AG04449 (cell line): ENCODE measurements around the gene RORB.
A peak's percentile ranks its signal among the peaks of the same experiment; 100 is the strongest.

ENCODE experiments used
- CTCF ChIA-PET: fragments of 350-600 bp; formaldehyde crosslinking; extraction: SDS; loops from one replicate; lab custom pipeline; 2021; ENCODE audit warnings: antibody characterized with exemption; lab: Yijun Ruan, JAX
- POLR2A ChIA-PET: fragments of 400-600, 350-600 bp; formaldehyde crosslinking; extraction: SDS; loops from one replicate; lab custom pipeline; 2020; ENCODE audit warnings: antibody characterized with exemption, inconsistent platforms; lab: Yijun Ruan, JAX
- DNase-seq: peaks from one replicate; pipeline ENCODE4 v3.0.0-alpha.2; 2010; ENCODE audit warnings: low read depth, low spot score
- H3K4me3 ChIP-seq: 2 replicates; pipeline ENCODE4 v1.5.1; 2011; ENCODE audit warnings: low read depth, mild to moderate bottlenecking, control low read depth, low read length
- TF ChIP-seq, protein P1 (sequence below): IDR thresholded peaks from one replicate; pipeline ENCODE4 v1.5.1; 2011; ENCODE audit warnings: mild to moderate bottlenecking, moderate library complexity, low read length, control low read depth, inconsistent platforms; ENCODE audit not compliant: insufficient read depth; ENCODE audit errors: missing control alignments

The RORB gene

DNA sequence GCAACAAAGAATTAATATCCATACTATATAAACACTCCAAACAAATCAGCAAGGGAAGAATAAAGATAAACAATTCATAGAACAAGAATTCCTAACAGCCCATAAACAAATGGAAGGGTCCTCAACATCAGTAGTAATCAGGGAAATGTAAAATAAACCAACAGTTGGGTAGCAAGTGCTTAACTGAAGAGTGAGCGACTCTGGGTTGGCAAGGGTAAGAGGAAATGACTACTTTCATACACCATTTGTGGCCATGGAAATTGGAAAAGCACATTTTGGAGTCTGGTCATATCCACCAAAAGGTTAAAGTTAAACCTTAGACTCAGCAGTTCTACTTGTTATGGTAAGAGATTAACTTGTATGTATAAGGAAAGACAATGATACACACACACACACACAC is 17.4 kb upstream of the RORB start:
- POLR2A ChIA-PET = no interaction called here
- TF ChIP-seq, protein P1, sequence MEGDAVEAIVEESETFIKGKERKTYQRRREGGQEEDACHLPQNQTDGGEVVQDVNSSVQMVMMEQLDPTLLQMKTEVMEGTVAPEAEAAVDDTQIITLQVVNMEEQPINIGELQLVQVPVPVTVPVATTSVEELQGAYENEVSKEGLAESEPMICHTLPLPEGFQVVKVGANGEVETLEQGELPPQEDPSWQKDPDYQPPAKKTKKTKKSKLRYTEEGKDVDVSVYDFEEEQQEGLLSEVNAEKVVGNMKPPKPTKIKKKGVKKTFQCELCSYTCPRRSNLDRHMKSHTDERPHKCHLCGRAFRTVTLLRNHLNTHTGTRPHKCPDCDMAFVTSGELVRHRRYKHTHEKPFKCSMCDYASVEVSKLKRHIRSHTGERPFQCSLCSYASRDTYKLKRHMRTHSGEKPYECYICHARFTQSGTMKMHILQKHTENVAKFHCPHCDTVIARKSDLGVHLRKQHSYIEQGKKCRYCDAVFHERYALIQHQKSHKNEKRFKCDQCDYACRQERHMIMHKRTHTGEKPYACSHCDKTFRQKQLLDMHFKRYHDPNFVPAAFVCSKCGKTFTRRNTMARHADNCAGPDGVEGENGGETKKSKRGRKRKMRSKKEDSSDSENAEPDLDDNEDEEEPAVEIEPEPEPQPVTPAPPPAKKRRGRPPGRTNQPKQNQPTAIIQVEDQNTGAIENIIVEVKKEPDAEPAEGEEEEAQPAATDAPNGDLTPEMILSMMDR = no peak
- no peak for DNase-seq
- no peak overlapping the region for H3K4me3 ChIP-seq
- CTCF ChIA-PET = no interaction called here

DNA sequence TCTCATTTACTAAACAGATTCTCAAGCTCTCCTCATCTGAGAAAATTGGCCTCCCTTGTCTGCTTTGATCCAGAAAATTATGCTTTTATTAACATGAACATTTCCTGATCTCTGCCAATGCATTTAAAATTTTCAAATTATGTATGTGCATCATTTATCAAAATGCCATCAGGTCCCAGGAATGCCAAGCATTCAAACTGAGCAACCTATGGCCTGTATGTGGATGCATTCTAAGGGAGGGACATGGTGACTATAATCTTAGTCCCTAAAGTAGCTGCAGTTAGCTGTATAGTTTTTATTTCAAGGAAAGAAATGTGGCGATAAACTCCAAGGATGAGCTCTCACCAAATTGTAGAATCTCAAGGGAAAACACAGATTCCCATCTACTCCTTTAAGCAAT is 9.7 kb upstream of the RORB start:
- no peak overlapping the region for H3K4me3 ChIP-seq
- DNase-seq = no peak
- CTCF ChIA-PET = no interaction called here
- TF ChIP-seq, protein P1 = no peak
- POLR2A ChIA-PET = no interaction called here

DNA sequence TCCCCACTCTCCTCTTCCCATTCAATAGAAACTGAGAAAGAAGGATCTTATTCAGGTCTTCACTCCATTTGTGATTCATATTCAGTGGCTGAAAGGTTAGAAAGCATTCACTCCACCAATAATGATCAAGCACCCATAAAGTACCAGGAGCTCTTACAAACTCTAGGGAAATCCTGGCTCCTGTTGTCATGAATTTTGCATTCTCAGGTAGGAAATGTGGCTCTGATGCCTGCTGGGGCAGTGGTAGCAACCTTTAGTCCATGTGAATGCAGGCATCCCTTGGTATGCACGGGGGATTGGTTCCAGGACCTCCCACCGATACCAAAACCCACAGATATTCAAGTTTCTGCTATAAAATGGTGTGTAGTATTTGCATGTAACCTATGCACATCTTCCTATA is 3.6 kb upstream of the RORB start:
- CTCF ChIA-PET = no interaction called here
- DNase-seq = no peak

DNA sequence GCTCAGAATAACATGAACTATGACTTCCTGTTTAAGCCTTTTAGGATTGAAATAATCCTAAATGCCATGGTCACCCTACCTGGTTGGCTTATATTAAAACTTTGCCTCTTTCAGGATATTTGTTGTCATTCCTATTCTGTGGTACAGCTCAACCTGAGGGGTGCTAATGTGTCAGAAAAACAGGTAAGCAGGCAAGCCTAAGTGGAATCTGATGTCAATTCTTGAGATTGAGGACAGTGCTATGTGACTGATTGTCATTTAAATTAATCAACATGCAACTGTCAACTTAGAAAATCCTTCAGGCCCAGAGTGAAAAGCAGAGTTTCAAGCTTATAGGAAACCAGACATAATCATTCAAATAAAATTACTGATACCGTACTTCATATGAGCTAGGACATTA is 2.6 kb upstream of the RORB start:
- CTCF ChIA-PET = no interaction called here
- H3K4me3 ChIP-seq = no peak overlapping the region
- TF ChIP-seq, protein P1 = no peak
- DNase-seq = no peak
- POLR2A ChIA-PET = no interaction called here

More for the DNA sequence above, 3.6 kb upstream of the RORB start:
- no peak overlapping the region for H3K4me3 ChIP-seq
- POLR2A ChIA-PET = no interaction called here
- TF ChIP-seq, protein P1 = no peak

DNA sequence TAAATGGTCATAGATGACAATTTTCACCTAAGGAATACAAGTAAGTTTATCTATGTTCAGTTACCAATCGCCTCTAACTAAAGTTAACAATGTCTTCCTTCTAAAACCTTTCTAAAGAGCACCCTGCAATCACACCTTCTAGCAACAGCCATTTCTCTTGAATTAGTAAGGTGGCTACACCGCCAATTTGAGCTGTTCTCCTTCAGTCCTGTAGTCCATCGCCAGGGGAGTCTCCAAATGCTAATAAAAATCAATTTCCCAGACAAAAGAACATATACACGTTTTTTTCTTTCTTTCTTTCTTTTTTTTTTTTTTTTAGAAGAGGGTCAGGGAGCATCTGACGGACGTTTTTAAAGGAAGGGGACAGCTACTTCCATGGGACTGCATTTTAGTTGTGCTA is 729 bp upstream of the RORB start:
- POLR2A ChIA-PET = no interaction called here
- H3K4me3 ChIP-seq = peak overlapping the region; percentile 65
- DNase-seq = no peak
- TF ChIP-seq, protein P1 = no peak
- CTCF ChIA-PET = no interaction called here

DNA sequence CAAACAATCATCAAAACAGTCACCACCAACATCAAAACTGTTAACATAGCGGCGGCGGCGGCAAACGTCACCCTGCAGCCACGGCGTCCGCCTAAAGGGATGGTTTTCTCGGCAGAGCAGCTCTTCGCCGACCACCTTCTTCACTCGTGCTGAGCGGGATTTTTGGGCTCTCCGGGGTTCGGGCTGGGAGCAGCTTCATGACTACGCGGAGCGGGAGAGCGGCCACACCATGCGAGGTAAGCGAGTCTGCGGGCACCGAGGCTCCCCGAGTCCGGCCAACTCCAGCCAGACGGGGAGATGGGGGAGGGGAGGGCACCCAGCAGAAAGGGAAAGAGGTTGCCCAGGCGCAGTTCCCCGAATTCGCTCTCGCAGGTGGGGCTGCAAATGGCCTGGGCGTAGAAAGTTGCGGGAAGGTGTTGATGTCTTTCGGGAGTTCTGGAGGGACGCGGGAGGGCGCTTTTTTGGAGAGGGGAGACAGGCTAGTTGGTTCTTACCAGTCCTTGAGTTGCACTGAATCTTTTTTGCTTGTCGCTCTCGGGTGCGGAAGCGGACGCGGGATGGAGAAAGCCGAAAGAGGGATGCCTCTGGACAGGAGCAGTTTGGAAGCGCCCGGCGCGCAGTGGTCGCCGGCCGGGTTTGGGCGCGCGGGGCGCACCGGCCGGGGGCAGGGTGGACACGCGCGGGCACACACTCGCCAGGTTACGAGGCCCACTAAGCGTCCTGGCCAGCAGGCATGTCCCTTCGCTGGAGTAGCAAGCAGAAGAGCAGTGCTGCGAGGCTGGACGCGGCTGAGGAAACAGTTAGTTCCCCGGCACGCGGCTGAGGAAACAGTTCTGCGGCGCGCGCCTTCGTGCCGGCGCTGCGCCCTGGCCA is 849 bp downstream of the RORB start:
- CTCF ChIA-PET = no interaction called here
- POLR2A ChIA-PET = no interaction called here
- DNase-seq = no peak
- H3K4me3 ChIP-seq = peak overlapping the region; percentile 65
- TF ChIP-seq, protein P1 = no peak
